Lower leg skin (tissue), 3 donors: ENCODE measurements around the gene FOXA1.

ENCODE experiments used
- POLR2A ChIP-seq, 2 donors: fragments of 450-650 bp; IDR thresholded peaks; one replicate each; pipeline ENCODE4 v1.6.1; 2016 to 2017; ENCODE audit warnings: antibody characterized with exemption in 2 of 2, mild to moderate bottlenecking in 1 of 2, moderate library complexity in 1 of 2
- TF ChIP-seq, protein P1 (sequence below), 3 donors: fragments of 450-650 bp; IDR thresholded peaks; one replicate each; pipeline ENCODE4 v1.5.1; 2016; ENCODE audit warnings: antibody characterized with exemption in 3 of 3, mild to moderate bottlenecking in 3 of 3, moderate library complexity in 2 of 3

GRCh38 chr14:37602605-37603453 lies 7.8 kb upstream of the FOXA1 start:
- TF ChIP-seq, protein P1, sequence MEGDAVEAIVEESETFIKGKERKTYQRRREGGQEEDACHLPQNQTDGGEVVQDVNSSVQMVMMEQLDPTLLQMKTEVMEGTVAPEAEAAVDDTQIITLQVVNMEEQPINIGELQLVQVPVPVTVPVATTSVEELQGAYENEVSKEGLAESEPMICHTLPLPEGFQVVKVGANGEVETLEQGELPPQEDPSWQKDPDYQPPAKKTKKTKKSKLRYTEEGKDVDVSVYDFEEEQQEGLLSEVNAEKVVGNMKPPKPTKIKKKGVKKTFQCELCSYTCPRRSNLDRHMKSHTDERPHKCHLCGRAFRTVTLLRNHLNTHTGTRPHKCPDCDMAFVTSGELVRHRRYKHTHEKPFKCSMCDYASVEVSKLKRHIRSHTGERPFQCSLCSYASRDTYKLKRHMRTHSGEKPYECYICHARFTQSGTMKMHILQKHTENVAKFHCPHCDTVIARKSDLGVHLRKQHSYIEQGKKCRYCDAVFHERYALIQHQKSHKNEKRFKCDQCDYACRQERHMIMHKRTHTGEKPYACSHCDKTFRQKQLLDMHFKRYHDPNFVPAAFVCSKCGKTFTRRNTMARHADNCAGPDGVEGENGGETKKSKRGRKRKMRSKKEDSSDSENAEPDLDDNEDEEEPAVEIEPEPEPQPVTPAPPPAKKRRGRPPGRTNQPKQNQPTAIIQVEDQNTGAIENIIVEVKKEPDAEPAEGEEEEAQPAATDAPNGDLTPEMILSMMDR (IDR thresholded peaks at IDR 0.05), result no peak
- TF ChIP-seq POLR2A (IDR thresholded peaks at IDR 0.05), result no peak
